GM19452 (cell line): ENCODE measurements around the gene AQP1.

Experiments
- ATAC-seq: cut with Tn5 transposase; IDR thresholded peaks from one replicate; pipeline ENCODE4 v1.9.1; 2021; ENCODE audit not compliant: unreplicated experiment

The AQP1 gene

GRCh38 chr7:30905078-30906012 lies 6.3 kb upstream of the AQP1 start:
- no peak for ATAC-seq

- no peak for ATAC-seq
Observed at GRCh38 chr7:30906014-30906413, 5.6 kb upstream of the AQP1 start.

GRCh38 chr7:30906515-30907240 lies 5.0 kb upstream of the AQP1 start:
- no peak for ATAC-seq

- ATAC-seq = no peak
Observed at GRCh38 chr7:30907527-30908267, 4.0 kb upstream of the AQP1 start.

GRCh38 chr7:30908681-30909080 lies 3.0 kb upstream of the AQP1 start:
- ATAC-seq = no peak

GRCh38 chr7:30909431-30909830 lies 2.2 kb upstream of the AQP1 start:
- no peak for ATAC-seq

GRCh38 chr7:30910411-30911073 lies 1.1 kb upstream of the AQP1 start:
- no peak for ATAC-seq

- ATAC-seq = no peak
Observed at GRCh38 chr7:30911133-30911532, 520 bp upstream of the AQP1 start.

GRCh38 chr7:30912021-30912730 lies 523 bp downstream of the AQP1 start:
- ATAC-seq = no peak

GRCh38 chr7:30912731-30912985 lies 1.0 kb downstream of the AQP1 start:
- no peak for ATAC-seq

GRCh38 chr7:30912986-30913811 lies 1.5 kb downstream of the AQP1 start:
- no peak for ATAC-seq

GRCh38 chr7:30913821-30914515 lies 2.3 kb downstream of the AQP1 start:
- ATAC-seq = no peak

- ATAC-seq = no peak
Observed at GRCh38 chr7:30914596-30914995, 2.9 kb downstream of the AQP1 start.

- no peak for ATAC-seq
Observed at GRCh38 chr7:30915005-30915601, 3.5 kb downstream of the AQP1 start.

- no peak for ATAC-seq
Observed at GRCh38 chr7:30915751-30916150, 4.1 kb downstream of the AQP1 start.

- ATAC-seq = no peak
Observed at GRCh38 chr7:30916255-30916654, 4.6 kb downstream of the AQP1 start.

- ATAC-seq = no peak
Observed at GRCh38 chr7:30916767-30917166, 5.1 kb downstream of the AQP1 start.

GRCh38 chr7:30917216-30917893 lies 5.7 kb downstream of the AQP1 start:
- ATAC-seq = no peak
